Muscle layer of colon (tissue), 2 donors: ENCODE results near the gene HRH2.
"Not testable (repeated sequence)": the region's sequence is repeated elsewhere in the genome, so short reads cannot be mapped to it uniquely, and the experiment has no call there.

Source experiments
- H3K27ac ChIP-seq: one replicate; pipeline ENCODE4 v1.7.0; 2013; ENCODE audit warnings: low read depth, mild to moderate bottlenecking, low read length, moderate library complexity
- H3K27me3 ChIP-seq, 2 donors: one replicate each; pipeline ENCODE4 v1.7.0; 2013; ENCODE audit warnings: low read length in 2 of 2, mild to moderate bottlenecking in 2 of 2; ENCODE audit not compliant: insufficient read depth in 2 of 2, control insufficient read depth in 1 of 2
- H3K36me3 ChIP-seq: one replicate; pipeline ENCODE4 v1.7.0; 2013; ENCODE audit warnings: mild to moderate bottlenecking, low read length; ENCODE audit not compliant: insufficient read depth
- H3K4me1 ChIP-seq: one replicate; pipeline ENCODE4 v1.7.0; 2013; ENCODE audit warnings: mild to moderate bottlenecking, low read length; ENCODE audit not compliant: insufficient read depth
- H3K4me3 ChIP-seq, 2 donors: one replicate each; pipeline ENCODE4 v1.7.0; 2013; ENCODE audit warnings: low read length in 2 of 2, low read depth in 1 of 2, mild to moderate bottlenecking in 1 of 2, moderate library complexity in 1 of 2
- H3K9ac ChIP-seq: one replicate; pipeline ENCODE4 v1.7.0; 2013; ENCODE audit warnings: low read length
- H3K9me3 ChIP-seq: one replicate; pipeline ENCODE4 v1.7.0; 2013; ENCODE audit warnings: mild to moderate bottlenecking, low read length
- donor health status: abdominal sarcoma.
- donor health status: Adenocarcinoma of cecum.

HRH2 gene

DNA sequence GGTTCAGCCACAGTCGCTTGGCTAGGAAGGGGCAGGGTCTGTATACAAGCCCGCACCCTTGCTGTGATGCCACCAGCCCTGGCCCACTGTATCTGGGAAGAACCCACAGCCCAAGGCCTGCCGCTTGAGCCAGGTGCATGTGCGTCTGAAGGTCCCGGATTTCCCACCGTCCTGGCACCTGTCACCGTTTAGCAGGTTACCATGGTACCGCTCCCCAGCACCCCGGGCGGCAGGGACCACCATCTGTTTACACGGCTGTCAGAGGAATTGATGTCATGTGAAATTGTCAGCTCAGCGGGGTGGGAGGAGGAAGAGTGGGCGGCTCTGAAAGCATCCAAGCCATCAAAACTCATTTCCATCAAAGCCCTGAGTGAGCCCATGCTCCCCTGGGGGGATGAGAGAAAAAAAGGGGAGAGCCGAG lies 92.7 kb downstream of the HRH2 start:
- H3K9ac ChIP-seq, result no peak overlapping the region
- no peak overlapping the region for H3K4me3 ChIP-seq
- H3K27ac ChIP-seq, result no peak overlapping the region
- H3K36me3 ChIP-seq, result no peaks in the 10 kb centered on the region
- no peaks in the 10 kb centered on the region for H3K27me3 ChIP-seq
- H3K9me3 ChIP-seq, result no peaks in the 10 kb centered on the region
- H3K4me1 ChIP-seq, result no peaks in the 10 kb centered on the region

DNA sequence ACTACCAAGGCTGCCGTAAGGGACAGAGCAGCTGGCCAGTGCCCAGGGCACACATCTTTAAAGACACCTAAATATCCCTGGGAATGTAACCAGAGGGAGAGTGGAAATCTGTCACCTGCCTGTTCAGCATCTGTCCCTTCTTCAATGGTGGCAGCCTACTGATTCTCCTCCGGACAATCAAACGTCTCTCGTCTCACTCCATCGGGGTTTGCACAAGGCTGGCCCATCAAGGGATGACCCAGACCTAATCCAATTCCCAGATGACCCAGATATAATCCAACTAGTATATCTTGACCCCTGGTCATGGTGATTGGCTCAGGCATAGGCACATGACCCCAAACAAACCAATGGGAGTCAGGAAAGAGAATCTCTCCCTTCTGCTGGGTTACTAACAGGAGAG lies 93.5 kb downstream of the HRH2 start:
- H3K4me1 ChIP-seq, result no peaks in the 10 kb centered on the region
- H3K9me3 ChIP-seq, result no peaks in the 10 kb centered on the region
- H3K27ac ChIP-seq, result no peak overlapping the region
- H3K4me3 ChIP-seq, result no peak overlapping the region
- H3K36me3 ChIP-seq, result no peaks in the 10 kb centered on the region
- no peak overlapping the region for H3K9ac ChIP-seq
- no peaks in the 10 kb centered on the region for H3K27me3 ChIP-seq

DNA sequence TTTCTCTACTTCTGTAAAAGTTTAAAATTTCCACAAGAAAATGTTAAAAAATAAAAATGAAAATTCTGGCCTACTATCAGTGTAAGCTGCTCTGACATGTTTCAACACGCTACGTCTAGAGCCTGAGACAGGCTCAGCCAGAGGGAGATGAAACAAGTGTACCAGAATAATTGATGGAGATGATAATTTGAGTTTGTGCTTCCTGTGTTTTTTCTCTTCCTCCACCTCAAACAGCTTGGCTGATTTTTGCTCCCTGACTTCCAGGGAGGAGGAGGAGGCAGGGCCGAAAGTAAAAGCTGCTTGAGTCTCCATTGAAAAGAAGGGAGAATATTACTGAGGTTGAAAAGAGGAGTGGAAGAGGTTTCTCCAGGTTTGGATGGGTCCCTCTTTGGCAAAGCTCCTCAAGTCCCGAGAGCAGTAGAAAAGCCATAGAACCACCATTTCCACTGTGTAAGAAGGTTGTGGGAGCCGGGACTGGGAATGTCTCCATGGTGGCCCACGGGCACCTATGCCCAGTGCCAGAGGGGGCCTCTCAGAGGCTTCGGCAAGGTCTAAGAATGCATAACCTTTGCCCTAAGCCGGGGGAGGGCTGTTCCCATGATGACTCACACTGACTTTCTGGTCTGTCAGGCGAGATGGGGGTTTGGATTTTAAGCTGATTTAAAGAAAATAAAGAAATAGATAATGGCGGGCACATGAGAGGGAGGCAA lies 95.1 kb downstream of the HRH2 start:
- H3K9me3 ChIP-seq, result no peaks in the 10 kb centered on the region
- H3K4me1 ChIP-seq, result no peaks in the 10 kb centered on the region
- H3K36me3 ChIP-seq, result no peaks in the 10 kb centered on the region
- no peak overlapping the region for H3K4me3 ChIP-seq
- H3K9ac ChIP-seq, result no peak overlapping the region
- no peaks in the 10 kb centered on the region for H3K27me3 ChIP-seq
- no peak overlapping the region for H3K27ac ChIP-seq

GRCh38 chr5:175753536-175754402 lies 95.9 kb downstream of the HRH2 start:
- Histone ChIP-seq H3K4me3 (no peak overlapping the region), H3K27ac (no peak overlapping the region), H3K27me3 (no peaks in the 10 kb centered on the region), H3K36me3 (no peaks in the 10 kb centered on the region), H3K9ac (no peak overlapping the region), H3K4me1 (no peaks in the 10 kb centered on the region), H3K9me3 (no peaks in the 10 kb centered on the region)

DNA sequence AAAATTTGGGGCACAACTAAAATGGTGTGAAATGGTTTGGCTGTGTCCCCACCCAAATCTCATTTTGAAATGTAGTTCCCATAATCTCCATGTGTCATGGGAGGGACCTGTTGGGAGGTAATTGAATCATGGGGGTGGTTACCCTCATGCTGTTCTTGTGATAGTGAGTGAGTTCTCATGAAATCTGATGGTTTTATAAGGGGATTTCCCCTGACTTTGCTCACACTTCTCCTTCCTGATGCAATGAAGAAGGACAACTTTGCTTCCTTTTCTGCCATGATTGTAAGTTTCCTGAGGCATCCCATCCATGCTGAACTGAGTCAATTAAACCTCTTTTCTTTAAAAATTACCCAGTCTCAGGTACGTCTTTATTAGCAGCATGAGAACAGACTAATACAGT lies 102.1 kb downstream of the HRH2 start:
- H3K36me3 ChIP-seq, H3K27ac ChIP-seq, H3K4me3 ChIP-seq, H3K9me3 ChIP-seq, H3K4me1 ChIP-seq, H3K27me3 ChIP-seq, H3K9ac ChIP-seq: not testable (repeated sequence)
